ENCODE data around the gene MPZL2.

GRCh38 chr11:118226296-118226695, 37.8 kb downstream of the MPZL2 start:
- TF ChIP-seq CTCF (IDR thresholded peaks at IDR 0.05), result no peak
- TF ChIP-seq POLR2A (IDR thresholded peaks at IDR 0.05), result no peak
